ENCODE results near the gene TP53AIP1. TPM values are rescaled to one million over a fixed set of nuclear protein-coding genes. Genes with fewer than 3 reads are reported as not detected.

The TP53AIP1 gene
- total and polyA plus RNA-seq, 9 of the 15 experiments (the other 6 are each of a cell fraction or from before 2014, with no cell fraction given), result not detected

DNA sequence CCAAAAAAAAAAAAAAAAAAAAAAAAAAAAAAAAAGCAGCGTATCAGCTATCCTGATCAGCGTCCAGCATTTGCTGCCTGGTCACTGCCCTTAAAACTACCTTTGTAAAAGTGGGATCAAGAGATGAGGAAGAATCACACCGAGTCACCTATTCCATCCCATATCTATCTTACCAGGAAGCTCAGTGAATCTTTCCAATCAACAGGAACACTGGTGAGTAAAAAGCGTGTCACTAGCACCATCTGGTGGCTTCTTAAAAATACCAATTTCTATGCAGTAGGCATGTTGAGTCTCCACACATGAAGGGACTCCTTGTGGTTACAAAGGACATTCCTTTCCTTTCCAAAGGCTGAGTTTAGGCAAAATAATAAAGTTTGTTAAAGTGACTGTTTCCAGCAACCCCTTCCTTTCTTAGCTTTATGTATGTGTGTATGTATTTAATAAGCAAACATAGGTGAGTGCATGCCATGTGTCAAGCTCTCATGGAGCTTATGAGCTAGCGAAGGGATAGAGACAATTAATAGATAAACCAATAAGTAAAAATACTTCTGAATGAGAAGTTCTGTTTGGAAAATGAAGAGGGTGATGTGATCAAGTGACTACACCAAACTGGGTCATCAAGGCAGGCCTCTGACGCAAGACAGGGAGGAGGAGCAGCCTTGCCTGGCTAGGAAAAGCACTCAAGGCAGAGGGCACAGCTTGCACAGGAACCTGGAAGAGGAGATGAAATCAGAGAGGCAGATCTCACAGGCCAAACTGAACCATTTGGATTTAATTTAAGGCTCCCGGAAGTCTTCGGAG is 13.9 kb upstream of the TP53AIP1 start (continued):
- TF ChIP-seq, protein P1, sequence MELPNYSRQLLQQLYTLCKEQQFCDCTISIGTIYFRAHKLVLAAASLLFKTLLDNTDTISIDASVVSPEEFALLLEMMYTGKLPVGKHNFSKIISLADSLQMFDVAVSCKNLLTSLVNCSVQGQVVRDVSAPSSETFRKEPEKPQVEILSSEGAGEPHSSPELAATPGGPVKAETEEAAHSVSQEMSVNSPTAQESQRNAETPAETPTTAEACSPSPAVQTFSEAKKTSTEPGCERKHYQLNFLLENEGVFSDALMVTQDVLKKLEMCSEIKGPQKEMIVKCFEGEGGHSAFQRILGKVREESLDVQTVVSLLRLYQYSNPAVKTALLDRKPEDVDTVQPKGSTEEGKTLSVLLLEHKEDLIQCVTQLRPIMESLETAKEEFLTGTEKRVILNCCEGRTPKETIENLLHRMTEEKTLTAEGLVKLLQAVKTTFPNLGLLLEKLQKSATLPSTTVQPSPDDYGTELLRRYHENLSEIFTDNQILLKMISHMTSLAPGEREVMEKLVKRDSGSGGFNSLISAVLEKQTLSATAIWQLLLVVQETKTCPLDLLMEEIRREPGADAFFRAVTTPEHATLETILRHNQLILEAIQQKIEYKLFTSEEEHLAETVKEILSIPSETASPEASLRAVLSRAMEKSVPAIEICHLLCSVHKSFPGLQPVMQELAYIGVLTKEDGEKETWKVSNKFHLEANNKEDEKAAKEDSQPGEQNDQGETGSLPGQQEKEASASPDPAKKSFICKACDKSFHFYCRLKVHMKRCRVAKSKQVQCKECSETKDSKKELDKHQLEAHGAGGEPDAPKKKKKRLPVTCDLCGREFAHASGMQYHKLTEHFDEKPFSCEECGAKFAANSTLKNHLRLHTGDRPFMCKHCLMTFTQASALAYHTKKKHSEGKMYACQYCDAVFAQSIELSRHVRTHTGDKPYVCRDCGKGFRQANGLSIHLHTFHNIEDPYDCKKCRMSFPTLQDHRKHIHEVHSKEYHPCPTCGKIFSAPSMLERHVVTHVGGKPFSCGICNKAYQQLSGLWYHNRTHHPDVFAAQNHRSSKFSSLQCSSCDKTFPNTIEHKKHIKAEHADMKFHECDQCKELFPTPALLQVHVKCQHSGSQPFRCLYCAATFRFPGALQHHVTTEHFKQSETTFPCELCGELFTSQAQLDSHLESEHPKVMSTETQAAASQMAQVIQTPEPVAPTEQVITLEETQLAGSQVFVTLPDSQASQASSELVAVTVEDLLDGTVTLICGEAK (IDR thresholded peaks at IDR 0.05), result no peak
- TF ChIP-seq, protein P1 (CRISPR knock-in tag; IDR thresholded peaks at IDR 0.05), result no peak
- TF ChIP-seq NR2C1 (IDR thresholded peaks at IDR 0.05), result no peak
- TF ChIP-seq NR2C1 (tag; IDR thresholded peaks at IDR 0.05), result no peak
- TF ChIP-seq, protein P2, sequence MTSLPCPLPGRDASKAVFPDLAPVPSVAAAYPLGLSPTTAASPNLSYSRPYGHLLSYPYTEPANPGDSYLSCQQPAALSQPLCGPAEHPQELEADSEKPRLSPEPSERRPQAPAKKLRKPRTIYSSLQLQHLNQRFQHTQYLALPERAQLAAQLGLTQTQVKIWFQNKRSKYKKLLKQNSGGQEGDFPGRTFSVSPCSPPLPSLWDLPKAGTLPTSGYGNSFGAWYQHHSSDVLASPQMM (CRISPR knock-in tag; IDR thresholded peaks at IDR 0.05), result no peak
- no peak for TF ChIP-seq STAT5B (CRISPR knock-in tag; IDR thresholded peaks at IDR 0.05)
- no peak for TF ChIP-seq RCOR1 (IDR thresholded peaks at IDR 0.05; ENCODE audit: borderline replicate concordance in 1 of 2, low read depth in 2 of 2, low read length in 2 of 2)
- TF ChIP-seq POU5F1 (IDR thresholded peaks at IDR 0.05; ENCODE audit: borderline replicate concordance, low read depth, low read length, partially characterized antibody), result no peak
- TF ChIP-seq, protein P3, sequence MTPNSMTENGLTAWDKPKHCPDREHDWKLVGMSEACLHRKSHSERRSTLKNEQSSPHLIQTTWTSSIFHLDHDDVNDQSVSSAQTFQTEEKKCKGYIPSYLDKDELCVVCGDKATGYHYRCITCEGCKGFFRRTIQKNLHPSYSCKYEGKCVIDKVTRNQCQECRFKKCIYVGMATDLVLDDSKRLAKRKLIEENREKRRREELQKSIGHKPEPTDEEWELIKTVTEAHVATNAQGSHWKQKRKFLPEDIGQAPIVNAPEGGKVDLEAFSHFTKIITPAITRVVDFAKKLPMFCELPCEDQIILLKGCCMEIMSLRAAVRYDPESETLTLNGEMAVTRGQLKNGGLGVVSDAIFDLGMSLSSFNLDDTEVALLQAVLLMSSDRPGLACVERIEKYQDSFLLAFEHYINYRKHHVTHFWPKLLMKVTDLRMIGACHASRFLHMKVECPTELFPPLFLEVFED (CRISPR knock-in tag; conservative IDR thresholded peaks at IDR 0.05), result no peak
- TF ChIP-seq PCBP2 (IDR thresholded peaks at IDR 0.05; ENCODE audit: low read depth, low read length, poor library complexity, severe bottlenecking), result no peak
- peak; percentile 39 for TF ChIP-seq ZNF384 (IDR thresholded peaks at IDR 0.05; ENCODE audit: low read depth, low read length)
- TF ChIP-seq RAD21 (CRISPR knock-in tag; conservative IDR thresholded peaks at IDR 0.05 in 1 of 2, IDR thresholded peaks at IDR 0.05 in 1 of 2), result peak; percentile 76 to 83
- no peak for TF ChIP-seq ZNF174 (CRISPR knock-in tag; IDR thresholded peaks at IDR 0.05)
- TF ChIP-seq FOXK2 (conservative IDR thresholded peaks at IDR 0.05 in 1 of 2, IDR thresholded peaks at IDR 0.05 in 1 of 2; ENCODE audit: low read depth in 2 of 2), result no peak
- TF ChIP-seq ELF2 (CRISPR knock-in tag; IDR thresholded peaks at IDR 0.05), result no peak
- TF ChIP-seq ZNF717 (CRISPR knock-in tag; IDR thresholded peaks at IDR 0.05), result no peak
- TF ChIP-seq HMGN3 (IDR thresholded peaks at IDR 0.05; ENCODE audit: borderline replicate concordance, extremely low read depth, insufficient read length, low read depth, low read length), result no peak

Data from K562 (cell line).